ENCODE measurements around the gene ATP10A.
"Not testable (repeated sequence)": the region's sequence is repeated elsewhere in the genome, so short reads cannot be mapped to it uniquely, and the experiment has no call there.

The ATP10A gene

GRCh38 chr15:25775317-25775912 is 87.7 kb downstream of the ATP10A start:
- DNase-seq (ENCODE audit: low read depth, low spot score): no peak

- DNase-seq (ENCODE audit: low read depth, low spot score): no peak
These were observed 88.3 kb downstream of the ATP10A start for GRCh38 chr15:25774871-25775270.

- no peak for DNase-seq (ENCODE audit: low read depth, low spot score)
These were observed 89.9 kb downstream of the ATP10A start for GRCh38 chr15:25773248-25773647.

GRCh38 chr15:25772500-25772899 is 90.6 kb downstream of the ATP10A start:
- no peak for DNase-seq (ENCODE audit: low read depth, low spot score)

- not testable (repeated sequence) for DNase-seq (ENCODE audit: low read depth, low spot score)
These were observed 91.4 kb downstream of the ATP10A start for GRCh38 chr15:25771736-25772135.

- DNase-seq (ENCODE audit: low read depth, low spot score): no peak
These were observed 91.8 kb downstream of the ATP10A start for GRCh38 chr15:25771338-25771706.

GRCh38 chr15:25770618-25771337 is 92.3 kb downstream of the ATP10A start:
- no peak for DNase-seq (ENCODE audit: low read depth, low spot score)

- no peak for DNase-seq (ENCODE audit: low read depth, low spot score)
These were observed 93.1 kb downstream of the ATP10A start for GRCh38 chr15:25770031-25770430.

- no peak for DNase-seq (ENCODE audit: low read depth, low spot score)
These were observed 94.9 kb downstream of the ATP10A start for GRCh38 chr15:25768271-25768670.

- no peak for DNase-seq (ENCODE audit: low read depth, low spot score)
These were observed 95.6 kb downstream of the ATP10A start for GRCh38 chr15:25767356-25768151.

GRCh38 chr15:25766417-25766816 is 96.7 kb downstream of the ATP10A start:
- no peak for DNase-seq (ENCODE audit: low read depth, low spot score)

GRCh38 chr15:25764980-25765735 is 98.0 kb downstream of the ATP10A start:
- no peak for DNase-seq (ENCODE audit: low read depth, low spot score)

- no peak for DNase-seq (ENCODE audit: low read depth, low spot score)
These were observed 99.2 kb downstream of the ATP10A start for GRCh38 chr15:25763954-25764353.

- DNase-seq (ENCODE audit: low read depth, low spot score): no peak
These were observed 99.8 kb downstream of the ATP10A start for GRCh38 chr15:25763331-25763751.

GRCh38 chr15:25761971-25762662 is 101.0 kb downstream of the ATP10A start:
- DNase-seq (ENCODE audit: low read depth, low spot score): no peak

GRCh38 chr15:25759421-25759820 is 103.7 kb downstream of the ATP10A start:
- DNase-seq (ENCODE audit: low read depth, low spot score): no peak

- not testable (repeated sequence) for DNase-seq (ENCODE audit: low read depth, low spot score)
These were observed 104.5 kb downstream of the ATP10A start for GRCh38 chr15:25758612-25759011.

GRCh38 chr15:25743548-25744275 is 119.4 kb downstream of the ATP10A start:
- no peak for DNase-seq (ENCODE audit: low read depth, low spot score)

- DNase-seq (ENCODE audit: low read depth, low spot score): no peak
These were observed 120.2 kb downstream of the ATP10A start for GRCh38 chr15:25742776-25743547.

All from iPS DF 19.7 (cell line).